GM18507 (cell line): ENCODE data around the gene KRT27.
"Not testable (repeated sequence)": the region's sequence is repeated elsewhere in the genome, so short reads cannot be mapped to it uniquely, and the experiment has no call there.

Experiments
- DNase-seq: peaks from one replicate; pipeline ENCODE4 v3.0.0; 2011; ENCODE audit warnings: low read depth; ENCODE audit not compliant: insufficient read length; ENCODE audit errors: extremely low spot score
- FAIRE-seq: peaks from 2 replicates; lab custom pipeline; 2011; peaks lifted over from hg19 to GRCh38; lab: Jason Lieb, UNC

Gene KRT27

GRCh38 chr17:40782450-40782849, at the start of gene KRT27:
KRT27 (minus strand) TSS chr17:40782550; CDS start chr17:40782493, 57 bp downstream.
- DNase-seq (no peak), FAIRE-seq (no peak)

GRCh38 chr17:40830085-40830776, 47.9 kb upstream of the KRT27 start:
- no peak for FAIRE-seq
- DNase-seq, result no peak

DNA sequence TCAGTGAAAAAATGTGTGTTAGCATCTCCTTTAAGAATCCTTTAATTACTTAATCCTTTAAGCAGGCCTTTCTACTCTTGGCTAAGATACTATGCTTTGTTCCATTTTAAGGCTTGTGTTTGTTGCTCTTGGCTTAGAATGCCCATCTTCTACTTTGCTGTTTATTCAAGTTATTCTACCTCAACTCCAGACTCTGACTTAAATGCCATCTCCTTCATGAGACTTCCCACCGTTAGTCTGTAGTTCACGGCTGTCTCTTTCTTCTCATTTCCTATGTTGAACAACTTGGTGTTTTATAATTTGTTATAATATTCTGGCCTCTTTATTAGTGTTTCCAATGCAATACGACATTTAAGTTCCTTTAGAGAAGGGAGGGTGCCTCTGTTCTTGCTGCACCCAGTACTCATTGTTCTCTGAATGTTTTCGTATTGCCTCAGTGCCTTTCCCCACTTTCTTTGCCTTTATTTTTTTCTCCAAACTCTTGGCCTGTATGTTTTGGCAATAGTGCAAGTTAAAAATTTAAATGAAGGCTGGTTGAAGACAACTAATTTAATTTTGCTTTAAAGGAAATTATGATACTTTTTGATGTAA, 46.2 kb upstream of the KRT27 start:
- DNase-seq (no peak), FAIRE-seq (no peak)

GRCh38 chr17:40827746-40828453, 45.5 kb upstream of the KRT27 start:
- DNase-seq (no peak), FAIRE-seq (no peak)

GRCh38 chr17:40825599-40825998, 43.2 kb upstream of the KRT27 start:
- DNase-seq (no peak), FAIRE-seq (no peak)

DNA sequence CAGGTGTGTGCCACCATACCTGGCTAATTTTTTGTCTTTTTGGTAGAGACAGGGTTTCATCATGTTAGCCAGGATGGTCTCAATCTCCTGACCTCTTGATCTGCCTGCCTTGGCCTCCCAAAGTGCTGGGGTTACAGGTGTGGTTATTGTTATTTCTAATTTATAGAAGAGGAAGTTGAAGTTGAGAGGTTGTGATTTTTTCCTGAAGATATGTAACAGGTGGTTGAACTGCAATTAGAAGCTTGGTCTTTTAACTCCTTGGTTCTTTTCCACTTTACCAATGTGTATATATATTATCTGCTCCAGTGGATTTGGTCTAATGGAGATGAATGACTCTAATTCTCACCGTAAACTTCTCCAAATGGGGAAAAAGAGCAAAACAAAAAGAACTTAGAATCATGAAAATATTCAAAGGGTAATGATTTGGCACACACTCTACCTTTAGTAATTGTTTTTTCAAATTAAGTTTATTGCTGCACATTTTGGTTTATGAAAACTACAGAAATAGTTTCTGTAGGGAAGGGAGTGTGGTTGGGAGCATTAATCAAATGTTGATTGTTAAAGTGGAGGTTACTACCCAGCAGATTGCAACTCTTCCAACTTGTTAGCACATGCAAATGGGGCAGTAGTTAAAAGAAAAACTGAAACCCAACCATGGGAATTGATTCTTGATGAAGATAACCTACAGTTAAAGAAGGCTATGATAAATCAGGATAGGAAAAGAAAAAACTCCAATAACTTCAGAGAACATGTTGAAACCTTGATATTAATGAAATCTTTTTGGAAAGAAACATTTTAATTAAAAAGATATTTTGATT, 41.9 kb upstream of the KRT27 start:
- DNase-seq (no peak), FAIRE-seq (no peak)

- FAIRE-seq, result no peak
- DNase-seq, result no peak
Observed at GRCh38 chr17:40822132-40822812, 39.9 kb upstream of the KRT27 start, which contains the start of gene KRT10. KRT10 (minus strand) TSS chr17:40822614; CDS start chr17:40822585, 29 bp downstream.

- FAIRE-seq, result no peak
- DNase-seq, result no peak
Observed at GRCh38 chr17:40821536-40821935, 39.2 kb upstream of the KRT27 start.

DNA sequence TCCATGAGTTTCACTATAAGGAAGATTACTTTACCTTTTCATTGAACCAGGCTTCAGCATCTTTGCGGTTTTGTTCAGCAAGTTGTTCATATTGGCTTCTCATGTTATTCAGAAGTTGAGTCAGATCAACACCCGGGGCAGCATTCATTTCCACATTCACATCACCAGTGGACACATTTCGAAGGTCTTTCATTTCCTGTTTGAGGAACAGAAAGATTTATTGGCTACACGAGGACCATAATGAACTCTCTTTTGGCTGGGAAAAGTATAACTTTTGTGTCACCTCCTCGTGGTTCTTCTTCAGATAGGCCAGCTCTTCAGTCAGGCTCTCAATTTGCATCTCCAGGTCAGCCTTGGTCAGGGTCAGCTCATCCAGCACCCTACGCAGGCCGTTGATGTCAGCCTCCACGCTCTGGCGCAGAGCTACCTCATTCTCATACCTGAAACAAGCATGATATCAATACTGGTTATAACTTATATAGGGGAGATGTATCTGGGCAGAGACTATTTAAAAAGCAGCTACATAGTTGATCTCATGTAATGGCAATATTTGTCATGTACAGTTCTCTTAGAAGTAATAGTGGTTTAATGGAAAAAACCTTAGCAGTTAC, 38.0 kb upstream of the KRT27 start:
- DNase-seq (no peak), FAIRE-seq (no peak)

DNA sequence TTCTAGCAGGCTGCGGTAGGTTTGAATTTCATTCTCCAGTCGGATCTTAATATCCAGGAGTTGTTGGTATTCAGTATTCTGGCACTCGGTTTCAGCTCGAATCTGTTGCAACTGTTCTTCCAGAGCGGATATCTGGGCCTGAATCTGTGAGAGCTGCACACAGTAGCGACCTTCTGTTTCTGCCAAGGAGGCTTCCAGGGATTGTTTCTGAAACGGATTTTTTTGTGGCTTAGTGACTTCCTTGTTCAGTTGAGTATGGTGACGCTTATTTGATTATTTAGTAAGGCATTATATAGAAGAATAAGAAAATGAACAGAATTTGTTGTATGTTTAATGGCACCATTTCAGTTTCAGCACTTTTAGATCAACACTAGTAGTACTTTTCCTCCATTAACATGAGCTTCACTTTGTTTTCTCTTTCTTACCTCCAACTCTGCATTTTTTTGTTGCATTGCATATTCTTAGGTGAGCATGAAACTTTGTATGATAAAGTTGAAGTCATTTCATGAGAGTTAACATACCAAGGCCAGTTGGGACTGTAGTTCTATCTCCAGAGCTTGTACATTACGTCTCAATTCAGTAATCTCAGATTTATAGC, 37.3 kb upstream of the KRT27 start:
- DNase-seq, result no peak
- FAIRE-seq, result no peak

GRCh38 chr17:40818733-40819527, 36.6 kb upstream of the KRT27 start:
- FAIRE-seq (peak; percentile 66), DNase-seq (peak; percentile 54)

- DNase-seq (no peak), FAIRE-seq (no peak)
Observed at GRCh38 chr17:40818343-40818732, 36.0 kb upstream of the KRT27 start.

GRCh38 chr17:40817103-40817682, 34.8 kb upstream of the KRT27 start:
- FAIRE-seq (no peak), DNase-seq (no peak)

DNA sequence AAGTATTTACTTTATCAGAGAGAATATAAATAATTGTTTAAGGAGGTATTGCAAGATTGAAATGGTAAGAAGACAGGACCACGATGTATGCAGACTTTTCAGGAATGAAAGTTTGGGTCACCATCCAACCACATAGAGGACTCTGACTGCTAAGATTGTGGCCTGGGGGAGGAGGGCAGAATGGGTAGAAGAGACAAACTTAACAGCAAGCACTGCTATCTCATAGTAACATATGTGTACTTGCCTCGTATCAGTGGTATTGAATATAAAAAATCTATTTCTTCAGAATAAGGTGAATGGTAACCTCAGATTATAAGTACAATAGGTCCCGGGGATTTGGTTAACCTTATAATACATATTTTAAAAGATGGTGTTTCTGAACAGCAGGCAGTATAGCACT, 34.2 kb upstream of the KRT27 start:
- no peak for DNase-seq
- no peak for FAIRE-seq

DNA sequence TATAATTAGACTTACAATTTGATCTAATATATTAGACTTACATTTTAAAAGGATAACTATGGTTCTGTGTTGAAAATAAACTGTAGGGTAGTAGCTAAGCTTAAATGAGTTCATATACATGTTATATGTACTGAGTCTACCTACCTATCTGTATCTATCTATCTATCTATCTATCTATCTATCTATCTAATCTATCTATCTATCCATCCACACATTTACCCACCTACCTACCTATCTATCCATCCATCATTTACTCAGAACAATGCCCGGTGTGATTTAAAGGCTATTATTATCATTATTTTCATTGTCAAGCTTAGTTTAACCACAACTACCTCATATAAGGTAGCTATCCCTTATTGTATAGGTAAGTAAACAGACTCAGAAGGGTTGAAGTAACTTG, 33.0 kb upstream of the KRT27 start:
- FAIRE-seq (no peak), DNase-seq (no peak)

GRCh38 chr17:40814657-40815056, 32.3 kb upstream of the KRT27 start:
- not testable (repeated sequence) for FAIRE-seq, DNase-seq

DNA sequence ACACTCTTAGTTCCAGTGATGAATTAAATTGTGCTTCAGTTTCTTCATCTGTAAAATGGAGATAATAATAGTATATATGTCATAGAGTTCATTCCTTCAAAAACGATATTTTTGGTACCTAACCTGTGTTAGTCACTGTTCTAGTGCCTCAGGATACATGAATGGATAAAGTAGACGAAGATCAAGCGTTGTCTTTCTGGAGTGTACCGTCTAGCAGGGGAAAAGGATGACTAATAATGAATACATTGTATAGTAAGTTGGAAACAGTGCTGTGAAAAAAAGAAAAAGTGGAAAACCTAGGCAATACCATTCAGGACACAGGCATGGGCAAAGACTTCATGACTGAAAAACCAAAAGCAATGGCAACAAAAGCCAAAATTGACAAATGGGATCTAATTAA, 31.5 kb upstream of the KRT27 start:
- no peak for FAIRE-seq
- DNase-seq, result no peak

GRCh38 chr17:40812639-40813038, 30.3 kb upstream of the KRT27 start:
- FAIRE-seq, result no peak
- no peak for DNase-seq
